SK-N-SH (cell line): Measurements from ENCODE around the gene CREB5.

Experiments
- CTCF ChIP-seq: fragments of 200-600 bp; sonication (generic); IDR thresholded peaks from 2 replicates; pipeline ENCODE4 v1.6.1; 2017; ENCODE audit warnings: antibody characterized with exemption, mild to moderate bottlenecking, moderate library complexity
- EP300 ChIP-seq, 2 experiments: IDR thresholded peaks; 2 replicates each; pipeline versions ENCODE4 v1.4.0 to v1.6.1; 2012; ENCODE audit warnings: borderline replicate concordance in 1 of 2, low read depth in 1 of 2, low read length in 1 of 2
- EZH2phosphoT487 ChIP-seq: fragments of 200-600 bp; sonication (generic); IDR thresholded peaks from 2 replicates; pipeline ENCODE4 v1.6.1; 2017; ENCODE audit warnings: low read depth, mixed run types, mild to moderate bottlenecking, antibody characterized with exemption, moderate library complexity, borderline replicate concordance
- GABPA ChIP-seq: IDR thresholded peaks from 2 replicates; pipeline ENCODE4 v1.4.0; 2012; ENCODE audit warnings: low read depth, mild to moderate bottlenecking
- GATA2 ChIP-seq: sonication (generic); formaldehyde crosslinking; IDR thresholded peaks from 2 replicates; pipeline ENCODE4 v1.5.0; 2020; ENCODE audit warnings: mild to moderate bottlenecking, missing genetic modification reagents
- JUND ChIP-seq: IDR thresholded peaks from 2 replicates; pipeline ENCODE4 v1.4.0; 2012
- NFIC ChIP-seq: IDR thresholded peaks from 2 replicates; pipeline ENCODE4 v1.4.0; 2012; ENCODE audit warnings: borderline replicate concordance
- RCOR1 ChIP-seq: fragments of 150-350 bp; IDR thresholded peaks from 2 replicates; pipeline ENCODE4 v1.6.1; 2017; ENCODE audit warnings: antibody characterized with exemption, low read length
- RFX5 ChIP-seq: IDR thresholded peaks from 2 replicates; pipeline ENCODE4 v1.6.1; 2012; ENCODE audit warnings: mild to moderate bottlenecking, improper control_type of control experiment, low read length
- USF2 ChIP-seq: fragments of 150-350 bp; IDR thresholded peaks from 2 replicates; pipeline ENCODE4 v1.6.1; 2017; ENCODE audit warnings: antibody characterized with exemption, low read length, low read depth, borderline replicate concordance

GRCh38 chr7:28774261-28774988 is 362.1 kb downstream of the CREB5 start:
- TF ChIP-seq GABPA (no peak), GATA2 (CRISPR knock-in tag) (no peak), CTCF (no peak), RCOR1 (no peak), EP300 (IDR thresholded peaks at IDR 0.05; ENCODE audit: borderline replicate concordance in 1 of 2, low read depth in 1 of 2, low read length in 1 of 2) (no peak), RFX5 (no peak), NFIC (no peak), EZH2phosphoT487 (no peak), JUND (no peak), USF2 (no peak)
